Right cardiac atrium (tissue), 5 donors: ENCODE results near the gene MFAP2. TPM values are rescaled to one million over a fixed set of nuclear protein-coding genes. Genes with fewer than 3 reads are reported as not detected.
A peak's percentile ranks its signal among the peaks of the same experiment; 100 is the strongest.

Experiments used
- ATAC-seq, 2 donors: fragments of 200-7000 bp; cut with Tn5 transposase; one replicate each; pipeline versions ENCODE4 v1.8.0 to v1.9.1; 2020; ENCODE audit warnings: moderate library complexity in 2 of 2, mild to moderate bottlenecking in 1 of 2
- DNase-seq, 3 donors: peaks; one replicate each; pipeline ENCODE4 v3.0.0-alpha.2; 2020
- H3K27ac ChIP-seq: one replicate; pipeline ENCODE4 v1.5.1; 2013; ENCODE audit warnings: mild to moderate bottlenecking, low read length, control low read depth, moderate library complexity
- H3K27me3 ChIP-seq: one replicate; pipeline ENCODE4 v1.6.1; 2013; ENCODE audit not compliant: control insufficient read depth, insufficient read depth
- H3K4me1 ChIP-seq: one replicate; pipeline ENCODE4 v1.6.1; 2013; ENCODE audit warnings: low read length; ENCODE audit not compliant: control insufficient read depth, insufficient read depth
- H3K4me3 ChIP-seq: one replicate; pipeline ENCODE4 v1.5.1; 2013; ENCODE audit warnings: low read length, control low read depth
- H3K9me3 ChIP-seq: one replicate; pipeline ENCODE4 v1.6.1; 2013; ENCODE audit warnings: low read length; ENCODE audit not compliant: control insufficient read depth
- WGBS: extraction: QIAGEN DNeasy Blood & Tissue Kit; methylation state at CpG from one replicate; pipeline ENCODE4 v1.1.7; 2013; 5-methylcytosine and 5-hydroxymethylcytosine counted together
- intact Hi-C, 4 donors: fragments of 100-400 bp; cut with DNase I; formaldehyde crosslinking; loops; one replicate each; pipeline versions ENCODE4 v1.11.0 to v1.14.0; 2022 to 2023
- long read RNA-seq, 4 donors: library from polyadenylated mRNA; unstranded; transcript quantifications; one replicate each; pipeline ENCODE4 v2.0.0, GENCODE V29; 2020 to 2021
- polyA plus RNA-seq: library from polyadenylated mRNA; stranded (reverse); fragments of 200-250 nt; gene quantifications from one replicate; pipeline ENCODE4 v1.2.3, GENCODE V29; 2013
- total RNA-seq, 4 donors: library from RNA; stranded (reverse); fragmentation: NEBNext Ultra II Directional; extraction: Animal tissue kit (Norgen Biotek cat#: 25700); gene quantifications; one replicate each; pipeline ENCODE4 v1.2.1, GENCODE V29; 2021
- donor health status: healthy with polysubstance abuse.
- donor health status: DM: no; HTN: yes; CAD: no.
- donor health status: DM: no; HTN: no; CAD: no.
- donor health status: DM: no; HTN: yes; CAD: no; lungs with severe emphysema.
- donor health status: DM: yes; HTN: yes; CAD: no.

The MFAP2 gene
- 10 to 100 TPM in 1 of 4 donors, 1 to 10 TPM in 3; 5.9 to 11.6 (median 6.8) TPM for total RNA-seq
- 3.2 TPM for polyA plus RNA-seq
- long read RNA-seq, donor 1, transcript MFAP2-202 (9 exons, 1,260 nt): major isoform, 13 of 19 reads
- long read RNA-seq, donor 1, partial matches to known transcripts: 0 of 19 reads
- long read RNA-seq, donor 1, other reads (novel, unspliced or antisense): 6 of 19 reads
- long read RNA-seq, donor 2, partial matches to known transcripts: 1 of 11 reads
- long read RNA-seq, donor 2, other reads (novel, unspliced or antisense): 7 of 11 reads
- long read RNA-seq, donor 3, transcript MFAP2-202 (9 exons, 1,260 nt): major isoform, 9 of 29 reads
- long read RNA-seq, donor 3, partial matches to known transcripts: 1 of 29 reads
- long read RNA-seq, donor 3, other reads (novel, unspliced or antisense): 19 of 29 reads
- long read RNA-seq, donor 4, partial matches to known transcripts: 0 of 11 reads
- long read RNA-seq, donor 4, other reads (novel, unspliced or antisense): 8 of 11 reads

- no peaks in the 10 kb centered on the region for H3K4me1 ChIP-seq
- H3K27me3 ChIP-seq: no peaks in the 10 kb centered on the region
- H3K27ac ChIP-seq: no peak within 1 kb of the TSS
- ATAC-seq (peak in 1 of 2 donors; percentile 23), DNase-seq (peak in 1 of 3 donors; percentile 74)
- 9% methylated on average over 53 of the region's 53 CpGs for WGBS
- no peaks in the 10 kb centered on the region for H3K9me3 ChIP-seq
- intact Hi-C loops: no loop called here
- peak within 1 kb of the TSS; percentile 47 for H3K4me3 ChIP-seq
Measured at GRCh38 chr1:16980473-16981268, at the start of gene MFAP2. Gene MFAP2, minus strand, starts transcription at chr1:16980620. Its CDS starts 2,347 bp downstream, at chr1:16978273.

- Histone ChIP-seq H3K9me3 (no peaks in the 10 kb centered on the region), H3K4me1 (no peaks in the 10 kb centered on the region), H3K4me3 (no peak overlapping the region), H3K27me3 (no peaks in the 10 kb centered on the region), H3K27ac (no peak overlapping the region)
- ATAC-seq (no peak), DNase-seq (no peak)
- WGBS: 83% methylated on average over 4 of the region's 4 CpGs
- intact Hi-C loops: no loop called here
Measured at GRCh38 chr1:17030206-17030605, 49.8 kb upstream of the MFAP2 start.

- Histone ChIP-seq H3K9me3 (no peaks in the 10 kb centered on the region), H3K27ac (no peak overlapping the region), H3K4me1 (no peaks in the 10 kb centered on the region), H3K27me3 (no peaks in the 10 kb centered on the region), H3K4me3 (no peak overlapping the region)
- DNase-seq (no peak), ATAC-seq (no peak)
- intact Hi-C loops: no loop called here
- WGBS: 78% methylated on average over 5 of the region's 5 CpGs
Measured at GRCh38 chr1:17028662-17029188, 48.3 kb upstream of the MFAP2 start.

- no peaks in the 10 kb centered on the region for H3K27me3 ChIP-seq
- no peak overlapping the region for H3K27ac ChIP-seq
- no peak overlapping the region for H3K4me3 ChIP-seq
- DNase-seq: no peak
- no peaks in the 10 kb centered on the region for H3K4me1 ChIP-seq
- ATAC-seq: no peak
- H3K9me3 ChIP-seq: no peaks in the 10 kb centered on the region
- 59% methylated on average over 2 of the region's 2 CpGs for WGBS
- intact Hi-C loops: no loop called here
Measured at GRCh38 chr1:17027900-17028299, 47.5 kb upstream of the MFAP2 start.

GRCh38 chr1:17027403-17027802 lies 47.0 kb upstream of the MFAP2 start:
- H3K27me3 ChIP-seq: no peaks in the 10 kb centered on the region
- intact Hi-C loops: no loop called here
- H3K9me3 ChIP-seq: no peaks in the 10 kb centered on the region
- peak; percentile 54 to 63 for ATAC-seq
- no peaks in the 10 kb centered on the region for H3K4me1 ChIP-seq
- 76% methylated on average over 5 of the region's 5 CpGs for WGBS
- no peak overlapping the region for H3K4me3 ChIP-seq
- H3K27ac ChIP-seq: no peak overlapping the region
- no peak for DNase-seq

- ATAC-seq: no peak
- H3K4me1 ChIP-seq: no peaks in the 10 kb centered on the region
- 92% methylated on average over 1 of the region's 1 CpG for WGBS
- intact Hi-C loops: no loop called here
- no peak overlapping the region for H3K4me3 ChIP-seq
- no peak overlapping the region for H3K27ac ChIP-seq
- H3K27me3 ChIP-seq: no peaks in the 10 kb centered on the region
- no peaks in the 10 kb centered on the region for H3K9me3 ChIP-seq
- DNase-seq: no peak
Measured at GRCh38 chr1:17024721-17025120, 44.3 kb upstream of the MFAP2 start.

- H3K27ac ChIP-seq: no peak overlapping the region
- no peak for ATAC-seq
- no peak overlapping the region for H3K4me3 ChIP-seq
- no peaks in the 10 kb centered on the region for H3K9me3 ChIP-seq
- whole genome bisulfite sequencing: 81% methylated on average over 3 of the region's 3 CpGs
- no peak for DNase-seq
- intact Hi-C loops: no loop called here
- H3K27me3 ChIP-seq: no peaks in the 10 kb centered on the region
- no peaks in the 10 kb centered on the region for H3K4me1 ChIP-seq
Measured at GRCh38 chr1:17023573-17023972, 43.2 kb upstream of the MFAP2 start.

GRCh38 chr1:17023102-17023501 lies 42.7 kb upstream of the MFAP2 start:
- ATAC-seq (no peak), DNase-seq (no peak)
- no peaks in the 10 kb centered on the region for H3K9me3 ChIP-seq
- no peaks in the 10 kb centered on the region for H3K4me1 ChIP-seq
- WGBS: 56% methylated on average over 4 of the region's 4 CpGs
- H3K27ac ChIP-seq: no peak overlapping the region
- H3K4me3 ChIP-seq: no peak overlapping the region
- intact Hi-C loops: no loop called here
- no peaks in the 10 kb centered on the region for H3K27me3 ChIP-seq

GRCh38 chr1:17021896-17022295 lies 41.5 kb upstream of the MFAP2 start:
- H3K27ac ChIP-seq: no peak overlapping the region
- DNase-seq: no peak
- H3K4me3 ChIP-seq: no peak overlapping the region
- no peaks in the 10 kb centered on the region for H3K9me3 ChIP-seq
- H3K4me1 ChIP-seq: no peaks in the 10 kb centered on the region
- intact Hi-C loops: no loop called here
- WGBS: 87% methylated on average over 10 of the region's 10 CpGs
- ATAC-seq: no peak
- no peaks in the 10 kb centered on the region for H3K27me3 ChIP-seq

GRCh38 chr1:17020502-17020901 lies 40.1 kb upstream of the MFAP2 start:
- ATAC-seq (no peak), DNase-seq (no peak)
- Histone ChIP-seq H3K4me3 (no peak overlapping the region), H3K27me3 (no peaks in the 10 kb centered on the region), H3K4me1 (no peaks in the 10 kb centered on the region), H3K9me3 (no peaks in the 10 kb centered on the region), H3K27ac (no peak overlapping the region)
- WGBS: 96% methylated on average over 2 of the region's 2 CpGs
- intact Hi-C loops: no loop called here

GRCh38 chr1:17018849-17019248 lies 38.4 kb upstream of the MFAP2 start:
- Histone ChIP-seq H3K27ac (no peak overlapping the region), H3K9me3 (no peaks in the 10 kb centered on the region), H3K27me3 (no peaks in the 10 kb centered on the region), H3K4me3 (no peak overlapping the region), H3K4me1 (no peaks in the 10 kb centered on the region)
- DNase-seq: no peak
- no peak for ATAC-seq
- intact Hi-C loops: loop anchor here in 1 of 4 donors (5.0 kb wide), 1 partner anchor 33 kb away; the partner anchor contains the start of gene SDHB
- WGBS: 38% methylated on average over 1 of the region's 1 CpG
